Neural crest cell (in vitro differentiated cells): ENCODE results near the gene SCN5A. TPM values are rescaled to one million over a fixed set of nuclear protein-coding genes. Genes with fewer than 3 reads are reported as not detected.

Source experiments
- DNase-seq: peaks from one replicate; pipeline ENCODE4 v3.0.0; 2021; ENCODE audit warnings: low read depth, mixed read lengths, low spot score
- H3K27ac Mint-ChIP-seq: one replicate; pipeline ENCODE4 v1.8.0; 2021; ENCODE audit warnings: mild to moderate bottlenecking, mixed read lengths; ENCODE audit not compliant: unreplicated experiment
- H3K27me3 Mint-ChIP-seq: 2 replicates; pipeline ENCODE4 v1.8.0; 2021; ENCODE audit warnings: low read depth, mild to moderate bottlenecking, mixed read lengths
- H3K36me3 Mint-ChIP-seq: 2 replicates; pipeline ENCODE4 v1.8.0; 2021; ENCODE audit warnings: low read depth, mild to moderate bottlenecking, mixed read lengths
- H3K4me1 Mint-ChIP-seq: 2 replicates; pipeline ENCODE4 v1.8.0; 2021; ENCODE audit warnings: mixed read lengths
- H3K4me3 Mint-ChIP-seq: one replicate; pipeline ENCODE4 v1.8.0; 2021; ENCODE audit warnings: mild to moderate bottlenecking, mixed read lengths
- H3K9me3 Mint-ChIP-seq: 2 replicates; pipeline ENCODE4 v1.8.0; 2021; ENCODE audit warnings: mixed read lengths
- total RNA-seq: library from RNA; stranded (reverse); gene quantifications from 2 replicates; pipeline ENCODE4 v1.2.1, GENCODE V29; 2021
- TF ChIP-seq, protein P1 (sequence below): fragments of 200-600 bp; sonication (generic); conservative IDR thresholded peaks from 2 replicates; pipeline ENCODE4 v1.5.0; 2021; ENCODE audit warnings: antibody characterized with exemption, mild to moderate bottlenecking

The SCN5A gene
- total RNA-seq, 1 donor from 2014 or later = 1.2 TPM

DNA sequence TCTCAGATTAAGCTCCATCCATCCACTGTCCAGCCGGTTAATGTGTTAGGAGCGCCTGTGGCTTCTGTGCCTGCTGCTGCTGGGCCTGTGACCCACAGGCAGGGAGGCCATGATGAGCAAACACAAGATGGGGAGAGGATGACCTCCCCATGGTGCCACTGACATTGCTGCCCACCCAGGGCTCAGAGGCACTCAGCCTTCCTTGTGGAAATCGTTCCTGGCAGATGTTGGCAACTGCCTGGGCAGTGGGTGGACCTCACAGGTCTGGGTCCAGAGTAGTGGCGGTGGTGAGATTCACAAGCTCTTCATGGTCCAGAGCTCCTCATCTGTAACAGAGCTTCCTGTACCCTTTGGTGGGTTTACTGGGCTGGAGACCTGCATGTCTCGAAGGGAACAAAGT lies 38.6 kb downstream of the SCN5A start:
- H3K9me3 Mint-ChIP-seq = no peaks in the 10 kb centered on the region
- peaks cover 4% of the 10 kb centered on the region for H3K4me1 Mint-ChIP-seq
- H3K27me3 Mint-ChIP-seq = no peaks in the 10 kb centered on the region
- no peaks in the 10 kb centered on the region for H3K36me3 Mint-ChIP-seq
- H3K27ac Mint-ChIP-seq = no peak overlapping the region
- no peak overlapping the region for H3K4me3 Mint-ChIP-seq
- TF ChIP-seq, protein P1, sequence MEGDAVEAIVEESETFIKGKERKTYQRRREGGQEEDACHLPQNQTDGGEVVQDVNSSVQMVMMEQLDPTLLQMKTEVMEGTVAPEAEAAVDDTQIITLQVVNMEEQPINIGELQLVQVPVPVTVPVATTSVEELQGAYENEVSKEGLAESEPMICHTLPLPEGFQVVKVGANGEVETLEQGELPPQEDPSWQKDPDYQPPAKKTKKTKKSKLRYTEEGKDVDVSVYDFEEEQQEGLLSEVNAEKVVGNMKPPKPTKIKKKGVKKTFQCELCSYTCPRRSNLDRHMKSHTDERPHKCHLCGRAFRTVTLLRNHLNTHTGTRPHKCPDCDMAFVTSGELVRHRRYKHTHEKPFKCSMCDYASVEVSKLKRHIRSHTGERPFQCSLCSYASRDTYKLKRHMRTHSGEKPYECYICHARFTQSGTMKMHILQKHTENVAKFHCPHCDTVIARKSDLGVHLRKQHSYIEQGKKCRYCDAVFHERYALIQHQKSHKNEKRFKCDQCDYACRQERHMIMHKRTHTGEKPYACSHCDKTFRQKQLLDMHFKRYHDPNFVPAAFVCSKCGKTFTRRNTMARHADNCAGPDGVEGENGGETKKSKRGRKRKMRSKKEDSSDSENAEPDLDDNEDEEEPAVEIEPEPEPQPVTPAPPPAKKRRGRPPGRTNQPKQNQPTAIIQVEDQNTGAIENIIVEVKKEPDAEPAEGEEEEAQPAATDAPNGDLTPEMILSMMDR = no peak
- DNase-seq = no peak

DNA sequence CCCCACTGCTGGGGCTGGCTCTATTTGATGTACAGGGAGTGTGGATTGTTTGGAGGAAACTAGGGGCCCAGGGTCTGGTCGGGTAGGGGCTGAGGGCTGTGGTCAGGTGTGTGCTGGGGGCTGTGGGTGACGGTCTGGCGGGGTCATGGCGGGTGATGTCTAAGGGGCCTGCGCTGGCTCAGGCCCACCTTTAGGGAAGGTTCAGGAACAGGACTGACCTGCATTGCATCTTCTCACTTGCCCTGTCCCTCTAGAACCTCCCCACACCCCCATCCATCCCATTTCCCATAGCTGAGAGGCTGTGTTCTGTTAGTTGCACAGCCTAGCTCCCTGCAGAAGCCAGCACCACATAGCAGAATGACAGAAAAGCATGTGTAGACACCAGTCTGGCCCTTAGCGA lies 39.1 kb downstream of the SCN5A start:
- Mint-ChIP-seq H3K9me3 (no peaks in the 10 kb centered on the region), H3K27me3 (no peaks in the 10 kb centered on the region), H3K27ac (no peak overlapping the region), H3K4me1 (peaks cover 4% of the 10 kb centered on the region), H3K4me3 (no peak overlapping the region), H3K36me3 (no peaks in the 10 kb centered on the region)
- no peak for DNase-seq
- TF ChIP-seq, protein P1 = no peak

DNA sequence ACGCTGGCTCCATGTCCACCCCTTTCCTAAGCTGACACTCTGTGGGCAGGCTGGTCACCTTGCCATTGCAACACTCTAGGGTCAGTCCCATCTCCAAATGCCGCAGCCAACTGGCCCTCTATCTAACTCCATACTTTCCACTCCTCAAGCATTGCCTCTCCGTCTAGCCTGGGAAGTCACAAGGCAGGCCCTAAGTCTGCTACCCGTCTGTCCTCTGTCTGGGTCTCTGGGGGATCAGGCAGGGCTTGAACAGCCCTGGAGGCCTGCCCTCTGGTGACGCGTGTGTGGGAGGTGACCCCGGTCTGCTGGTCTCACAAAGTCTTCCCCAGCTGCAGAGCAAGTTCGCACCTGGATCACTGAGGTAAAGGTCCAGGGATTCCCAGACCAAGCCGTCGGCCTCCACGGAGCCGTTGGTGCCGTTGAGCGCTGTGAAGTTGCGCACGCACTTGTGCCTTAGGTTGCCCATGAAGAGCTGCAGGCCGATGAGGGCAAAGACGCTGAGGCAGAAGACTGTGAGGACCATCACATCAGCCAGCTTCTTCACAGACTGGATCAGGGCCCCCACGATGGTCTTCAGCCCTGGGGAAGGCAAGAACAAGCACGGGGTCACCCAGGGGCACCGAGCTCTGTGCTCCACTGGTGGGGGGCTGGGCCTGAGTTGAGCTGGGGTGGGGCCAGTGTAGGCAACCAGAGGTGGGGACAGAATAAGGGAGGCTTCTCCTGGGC lies 39.9 kb downstream of the SCN5A start:
- H3K4me3 Mint-ChIP-seq = no peak overlapping the region
- no peaks in the 10 kb centered on the region for H3K36me3 Mint-ChIP-seq
- H3K9me3 Mint-ChIP-seq = no peaks in the 10 kb centered on the region
- H3K27ac Mint-ChIP-seq = no peak overlapping the region
- TF ChIP-seq, protein P1 = no peak
- peaks cover 4% of the 10 kb centered on the region for H3K4me1 Mint-ChIP-seq
- no peak for DNase-seq
- H3K27me3 Mint-ChIP-seq = no peaks in the 10 kb centered on the region

DNA sequence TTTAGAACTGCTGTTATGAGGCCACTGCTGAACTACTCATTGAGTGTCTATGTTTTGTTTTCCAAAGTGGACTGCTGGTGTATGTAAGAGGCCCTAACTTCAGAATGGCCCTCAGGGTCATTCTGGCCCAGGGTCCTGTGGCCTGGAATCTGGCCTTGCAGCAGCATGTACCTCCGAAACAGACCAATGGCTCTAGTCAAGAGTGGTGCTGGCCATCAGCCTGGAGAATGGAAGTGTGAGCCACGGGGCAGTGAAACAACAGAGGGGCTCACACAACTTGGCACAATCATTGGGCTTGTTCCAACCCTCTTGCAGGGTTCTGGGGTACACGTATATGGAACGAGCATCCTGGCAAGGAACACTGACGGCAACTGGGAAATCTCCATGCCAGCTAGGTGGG lies 40.5 kb downstream of the SCN5A start:
- TF ChIP-seq, protein P1 = no peak
- no peaks in the 10 kb centered on the region for H3K27me3 Mint-ChIP-seq
- H3K9me3 Mint-ChIP-seq = no peaks in the 10 kb centered on the region
- H3K36me3 Mint-ChIP-seq = no peaks in the 10 kb centered on the region
- H3K27ac Mint-ChIP-seq = no peak overlapping the region
- H3K4me1 Mint-ChIP-seq = peaks cover 4% of the 10 kb centered on the region
- H3K4me3 Mint-ChIP-seq = no peak overlapping the region
- DNase-seq = no peak

DNA sequence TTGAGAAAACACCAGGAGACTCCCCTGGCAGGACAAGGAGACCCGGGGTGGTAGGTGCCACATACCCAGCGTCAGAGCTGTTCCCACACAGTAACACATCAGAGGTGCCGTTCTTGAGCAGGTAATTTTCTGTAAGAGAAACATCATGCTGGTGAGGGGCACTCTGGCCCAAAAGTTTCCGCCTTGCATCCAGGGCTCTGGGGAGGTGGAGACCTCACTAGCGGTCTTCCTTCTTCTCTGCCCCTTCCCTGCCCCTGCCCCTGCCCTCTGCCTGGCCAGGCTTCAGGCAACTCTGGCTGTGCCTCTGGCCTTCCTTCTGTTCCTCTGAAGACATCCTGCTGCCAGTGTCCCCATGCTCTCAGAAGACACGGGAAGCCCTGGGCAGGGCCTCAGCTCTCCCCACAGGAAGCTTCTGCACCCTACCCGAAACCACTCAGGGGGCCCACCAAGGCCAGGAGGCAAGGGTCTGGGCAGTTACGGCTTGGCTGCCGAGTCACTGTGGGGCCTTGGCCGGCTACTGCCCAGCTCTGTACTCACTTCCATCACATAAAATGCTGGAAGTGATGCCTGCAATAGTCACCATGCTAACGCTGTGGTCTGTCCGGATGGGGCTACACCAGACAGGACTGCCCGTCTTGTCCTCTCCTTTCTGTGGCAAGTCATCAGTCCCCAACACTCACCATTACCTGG lies 41.3 kb downstream of the SCN5A start:
- DNase-seq = no peak
- H3K36me3 Mint-ChIP-seq = no peaks in the 10 kb centered on the region
- no peaks in the 10 kb centered on the region for H3K27me3 Mint-ChIP-seq
- H3K4me1 Mint-ChIP-seq = peaks cover 4% of the 10 kb centered on the region
- no peaks in the 10 kb centered on the region for H3K9me3 Mint-ChIP-seq
- no peak overlapping the region for H3K27ac Mint-ChIP-seq
- no peak overlapping the region for H3K4me3 Mint-ChIP-seq
- TF ChIP-seq, protein P1 = no peak
